SK-N-MC (cell line): Measurements from ENCODE around the gene PLA2G4B.

Experiments used
- EZH2 ChIP-seq: fragments of 200-600 bp; sonication (generic); IDR thresholded peaks from one replicate; pipeline ENCODE4 v1.6.1; 2017; ENCODE audit warnings: antibody characterized with exemption
- POLR2AphosphoS5 ChIP-seq: IDR thresholded peaks from 2 replicates; pipeline ENCODE4 v1.6.1; 2012; ENCODE audit warnings: mild to moderate bottlenecking, low read depth, low read length, borderline replicate concordance

DNA sequence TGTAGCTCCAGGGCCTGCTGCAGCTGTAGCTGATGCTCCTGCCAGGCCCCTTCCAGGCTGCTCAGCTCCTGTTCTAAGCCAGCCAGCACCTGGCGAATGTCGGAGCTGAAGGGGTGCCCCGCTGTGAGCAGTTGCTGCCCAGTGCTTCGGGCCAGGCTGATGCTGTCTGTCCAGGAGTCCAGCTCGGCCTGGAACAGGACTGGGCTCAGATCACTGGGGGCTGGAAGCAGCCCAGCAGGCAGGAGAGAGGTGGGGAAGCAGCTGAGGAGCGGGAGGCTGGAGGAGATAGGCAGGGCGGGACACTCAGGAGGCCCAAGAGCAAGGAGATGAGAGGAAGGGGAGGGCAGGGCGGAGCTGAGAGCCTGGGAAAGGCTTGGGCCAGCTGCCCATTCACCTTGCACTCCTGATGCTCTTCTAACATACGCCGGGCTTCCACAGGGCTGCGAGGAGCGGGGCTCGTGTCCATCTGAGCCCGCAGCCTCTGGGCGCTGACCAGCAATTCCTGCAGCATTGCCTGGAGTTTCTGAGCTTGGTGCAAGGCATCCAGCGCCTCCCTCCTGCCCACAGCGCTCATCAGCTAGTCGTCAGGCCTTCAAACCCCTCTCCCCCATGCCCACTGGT is 23.2 kb downstream of the PLA2G4B start:
- TF ChIP-seq EZH2 (no peak), POLR2AphosphoS5 (no peak)
